GM12892 (cell line): ENCODE measurements around the gene HDAC4.

Source experiments
- POLR2A ChIP-seq: IDR thresholded peaks from 2 replicates; pipeline ENCODE4 v1.6.1; 2011; ENCODE audit warnings: low read depth, low read length, control low read depth
- POLR2AphosphoS5 ChIP-seq: IDR thresholded peaks from 2 replicates; pipeline ENCODE4 v1.6.1; 2011; ENCODE audit warnings: low read depth, low read length, control low read depth

DNA sequence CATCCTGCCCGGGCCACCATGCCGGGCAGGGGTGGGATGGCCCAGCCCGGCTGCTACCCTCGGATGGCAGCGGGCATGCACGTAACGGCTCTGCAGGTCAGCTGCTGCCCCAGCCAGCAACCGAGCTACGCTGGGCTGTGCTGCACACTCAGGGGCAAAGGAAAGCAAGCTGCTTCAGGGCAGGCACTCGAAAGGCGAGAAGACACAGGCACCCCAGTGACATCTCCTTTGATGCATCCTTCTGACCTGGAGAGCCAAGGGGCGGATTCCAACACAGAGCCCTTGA, 8.8 kb downstream of the HDAC4 start:
- TF ChIP-seq POLR2AphosphoS5 (no peak), POLR2A (no peak)
